SK-N-MC (cell line): Measurements from ENCODE around the gene KRT71.

ENCODE experiments used
- EZH2 ChIP-seq: fragments of 200-600 bp; sonication (generic); IDR thresholded peaks from one replicate; pipeline ENCODE4 v1.6.1; 2017; ENCODE audit warnings: antibody characterized with exemption
- FOXP2 ChIP-seq: optimal IDR thresholded peaks from 2 replicates; pipeline ENCODE3; 2011; ENCODE audit warnings: mild to moderate bottlenecking, moderate library complexity; ENCODE audit not compliant: insufficient read depth; ENCODE audit errors: extremely low read length, control extremely low read depth
- POLR2AphosphoS5 ChIP-seq: IDR thresholded peaks from 2 replicates; pipeline ENCODE4 v1.6.1; 2012; ENCODE audit warnings: mild to moderate bottlenecking, low read depth, low read length, borderline replicate concordance

DNA sequence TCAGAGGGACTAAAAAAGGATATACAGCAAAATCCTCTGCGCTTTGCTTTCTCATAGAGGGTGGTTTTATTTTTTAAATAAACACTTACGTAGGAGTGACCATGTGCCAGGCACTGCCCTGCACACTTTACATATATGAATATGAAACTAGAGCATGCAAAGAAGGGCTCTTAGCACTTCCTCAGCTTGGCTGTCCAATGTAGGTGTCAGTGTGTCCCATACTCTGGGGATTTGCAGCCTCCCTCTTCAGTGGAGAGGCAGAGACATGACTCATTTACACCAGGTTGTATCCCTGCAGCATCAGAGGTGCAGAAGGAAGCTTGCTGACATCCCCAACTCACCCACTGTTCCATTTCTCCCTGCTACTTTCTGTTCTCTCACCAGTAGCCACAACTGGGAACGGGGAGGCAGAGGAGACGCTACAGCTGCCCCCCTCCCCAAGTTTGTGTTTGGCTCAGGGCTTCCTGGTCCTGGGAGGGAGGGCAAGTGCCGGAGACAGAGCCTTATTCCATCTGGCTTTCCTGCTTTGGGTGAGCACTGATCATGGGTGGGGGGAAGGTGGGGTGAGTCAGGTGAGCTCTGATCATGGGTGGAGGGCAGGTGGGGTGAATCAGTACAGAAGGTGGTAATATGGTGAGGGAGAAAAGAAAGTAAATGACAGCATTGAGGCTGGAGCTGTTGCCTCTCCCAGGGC, 27.9 kb downstream of the KRT71 start:
- TF ChIP-seq EZH2 (no peak), POLR2AphosphoS5 (no peak), FOXP2 (no peak)
